Stimulated activated CD4-positive, alpha-beta T cell treated with anti-CD3 and anti-CD28 coated beads, Interleukin-15, amount 100 ng/mL, for 48 hours (primary cell): Measurements from ENCODE around the gene FHL2.

Experiments used
- DNase-seq, 2 donors: peaks; one replicate each; pipeline ENCODE4 v3.0.0-alpha.2; 2020; ENCODE audit warnings: low read depth in 2 of 2

The FHL2 gene

DNA sequence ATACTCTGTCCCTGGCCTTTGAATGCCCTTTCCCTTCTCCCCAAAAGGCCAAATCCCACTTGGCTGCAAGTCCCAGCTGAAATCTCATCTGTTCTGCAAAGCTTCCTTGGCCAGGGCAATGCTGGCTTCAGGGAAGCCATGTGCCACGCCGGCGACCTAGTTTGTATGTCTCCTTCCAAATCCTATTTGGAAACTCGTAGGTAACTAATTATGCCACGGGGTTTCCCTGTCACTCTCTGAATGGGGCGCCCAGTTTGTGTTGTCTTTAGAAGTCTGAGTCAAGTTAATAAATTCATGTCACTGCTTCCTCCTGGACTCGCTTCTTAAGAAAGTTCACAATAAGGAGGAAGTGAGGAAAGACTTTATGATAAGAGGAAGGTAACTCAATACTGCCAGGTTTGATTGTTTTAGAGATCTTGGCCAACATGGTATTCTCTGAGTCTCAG lies 19.1 kb downstream of the FHL2 start:
- no peak for DNase-seq

DNA sequence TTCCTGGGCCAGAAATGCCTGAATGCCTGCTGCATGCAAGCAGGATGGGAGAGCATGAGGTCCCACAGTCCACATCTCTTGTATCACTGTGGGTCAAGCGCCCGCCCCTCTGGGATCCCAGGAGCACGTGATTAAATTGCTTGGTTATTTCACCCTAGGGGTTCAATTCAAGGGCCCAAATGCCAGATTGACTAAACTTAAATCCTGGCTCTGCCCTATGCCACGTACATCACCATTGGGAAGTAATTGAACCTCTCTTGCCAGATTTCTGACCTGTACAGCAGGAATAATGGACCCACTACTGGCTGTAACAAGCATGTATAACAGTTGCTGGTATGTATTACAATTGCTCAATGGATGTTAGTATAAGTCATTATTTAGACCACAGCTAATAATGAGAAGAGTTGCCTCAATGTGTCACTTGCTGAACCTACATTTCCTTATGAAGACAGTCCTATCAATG lies 19.9 kb downstream of the FHL2 start:
- DNase-seq: no peak

DNA sequence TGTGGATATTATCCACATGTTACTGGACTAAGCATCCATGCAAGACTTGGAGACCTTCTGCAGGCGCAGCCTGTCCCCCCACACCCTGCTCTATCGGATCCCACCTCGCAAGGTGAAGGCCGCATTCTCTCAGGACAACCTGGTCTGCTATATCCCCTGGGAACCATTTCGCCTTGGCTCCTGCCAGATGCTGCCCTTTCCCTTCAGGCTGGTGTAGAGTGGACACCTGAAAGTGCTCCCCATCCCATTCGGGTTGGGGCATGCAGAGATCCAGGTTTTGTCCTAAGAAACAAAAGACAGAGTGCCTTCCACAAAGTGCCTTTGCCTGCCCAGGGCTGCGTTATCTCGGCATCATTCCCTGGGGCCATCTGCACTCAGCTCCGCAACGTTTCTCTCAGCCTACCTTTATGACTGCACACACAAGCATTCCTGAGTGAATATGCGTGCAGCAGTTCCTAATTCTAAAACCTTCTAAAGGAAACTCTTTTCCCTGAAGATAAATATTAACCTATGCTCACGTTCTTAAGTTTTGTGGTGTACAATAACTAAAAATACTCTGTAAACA lies 20.5 kb downstream of the FHL2 start:
- no peak for DNase-seq

DNA sequence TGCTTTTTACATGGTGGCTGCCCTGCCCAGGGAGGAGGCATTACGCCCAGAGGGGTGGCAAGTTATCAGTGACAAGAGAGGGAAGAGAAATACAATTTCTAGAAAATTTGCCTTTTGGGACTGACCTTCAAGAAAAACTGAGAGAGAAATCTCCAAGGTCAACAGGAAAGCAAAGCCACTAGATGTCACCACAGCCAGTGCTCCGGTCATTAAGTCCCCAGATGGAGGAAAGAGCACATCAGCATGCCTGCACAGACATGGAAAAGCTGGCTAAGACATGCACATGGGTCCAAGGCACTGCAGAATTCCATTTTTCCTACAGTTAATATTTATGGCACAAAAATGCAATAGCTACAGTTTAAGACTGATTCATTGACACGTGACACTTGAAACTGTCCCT lies 21.0 kb downstream of the FHL2 start:
- no peak for DNase-seq

DNA sequence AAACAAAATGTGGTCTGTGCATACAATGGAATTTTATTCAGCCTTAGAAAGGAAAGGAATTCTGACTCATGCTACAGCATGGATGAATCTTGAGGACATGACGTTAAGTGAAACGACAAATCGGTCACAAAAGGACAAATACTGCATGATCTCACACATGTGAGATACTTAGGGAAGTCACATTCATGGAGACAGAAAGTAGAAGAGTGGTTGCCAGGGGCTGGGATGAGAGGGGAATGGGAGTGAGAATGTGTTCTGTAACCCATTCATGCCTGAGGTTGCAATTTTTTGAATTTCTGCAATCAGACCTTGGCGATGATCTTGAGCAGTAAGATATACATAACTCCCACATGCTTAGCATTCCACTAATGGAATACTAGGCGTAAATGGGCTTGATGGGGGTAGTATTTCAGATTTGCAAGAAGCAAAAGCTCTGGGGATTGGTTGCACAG lies 22.0 kb downstream of the FHL2 start:
- no peak for DNase-seq

DNA sequence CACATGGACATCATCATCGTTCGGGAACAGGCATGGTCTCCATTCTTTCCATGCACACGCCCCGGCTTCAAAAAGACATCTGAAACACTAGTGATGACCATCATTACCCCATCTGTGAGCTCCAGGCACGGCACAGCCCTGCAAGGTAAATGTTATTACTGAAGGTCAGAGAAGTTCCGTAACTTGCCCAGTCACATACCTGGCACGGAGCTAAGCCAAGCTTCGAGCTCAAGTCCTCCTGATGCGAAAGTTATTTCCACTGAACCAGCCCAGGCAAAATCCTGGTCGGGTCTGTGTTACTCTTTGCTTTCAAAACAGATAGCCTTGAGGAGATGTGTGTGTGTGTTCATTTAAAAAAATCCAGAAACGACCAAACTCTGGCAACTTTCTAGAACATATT lies 22.8 kb downstream of the FHL2 start:
- no peak for DNase-seq

DNA sequence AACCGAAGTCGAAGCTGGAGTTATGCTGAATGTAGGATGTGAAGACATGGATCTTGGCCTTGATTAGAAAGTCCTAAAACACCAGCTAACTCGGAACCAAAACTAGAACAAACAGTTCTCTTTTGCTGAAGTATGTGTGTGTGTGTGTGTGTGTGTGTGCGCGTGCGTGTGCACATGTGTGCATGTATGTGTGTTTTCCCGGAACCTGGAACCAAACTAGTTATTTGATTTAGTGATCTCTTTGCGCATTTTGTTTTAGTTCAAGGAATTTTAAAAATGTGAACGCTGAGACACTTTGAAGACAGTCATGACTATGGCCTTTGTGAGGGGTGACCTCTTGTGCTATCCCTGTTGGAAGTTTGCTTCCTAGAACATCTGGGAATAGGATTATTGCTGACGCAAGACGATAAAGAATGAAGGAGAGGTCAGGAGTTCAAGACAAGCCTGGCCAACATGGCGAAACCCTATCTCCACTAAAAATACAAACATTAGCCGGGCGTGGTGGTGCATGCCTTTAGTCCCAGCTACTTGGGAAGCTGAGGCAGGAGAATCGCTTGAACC lies 23.8 kb downstream of the FHL2 start:
- DNase-seq: no peak

DNA sequence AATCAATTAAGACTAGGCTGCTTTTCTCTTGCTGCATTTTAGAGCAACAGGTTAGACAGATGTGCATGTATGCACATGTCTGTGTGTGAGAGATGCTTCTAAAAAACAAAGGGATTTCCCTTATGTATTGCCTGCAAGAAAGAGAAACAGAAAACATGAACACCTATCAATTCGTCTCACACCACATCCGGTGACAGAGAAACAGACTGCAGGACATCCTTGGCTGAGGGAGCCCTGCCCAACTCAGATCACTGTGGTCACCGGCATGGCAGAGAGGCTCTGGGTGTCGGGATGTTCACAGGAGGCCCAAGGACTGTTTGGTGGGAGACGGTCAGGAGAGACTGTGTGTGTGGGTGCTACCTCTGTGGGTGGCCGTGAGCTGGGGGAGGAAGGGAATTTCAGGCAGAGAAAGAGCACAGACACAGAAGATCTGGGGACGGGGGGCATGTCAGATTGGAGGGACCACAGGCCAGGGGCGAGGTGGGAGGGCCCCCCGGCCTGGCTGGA lies 24.9 kb downstream of the FHL2 start:
- DNase-seq: no peak

DNA sequence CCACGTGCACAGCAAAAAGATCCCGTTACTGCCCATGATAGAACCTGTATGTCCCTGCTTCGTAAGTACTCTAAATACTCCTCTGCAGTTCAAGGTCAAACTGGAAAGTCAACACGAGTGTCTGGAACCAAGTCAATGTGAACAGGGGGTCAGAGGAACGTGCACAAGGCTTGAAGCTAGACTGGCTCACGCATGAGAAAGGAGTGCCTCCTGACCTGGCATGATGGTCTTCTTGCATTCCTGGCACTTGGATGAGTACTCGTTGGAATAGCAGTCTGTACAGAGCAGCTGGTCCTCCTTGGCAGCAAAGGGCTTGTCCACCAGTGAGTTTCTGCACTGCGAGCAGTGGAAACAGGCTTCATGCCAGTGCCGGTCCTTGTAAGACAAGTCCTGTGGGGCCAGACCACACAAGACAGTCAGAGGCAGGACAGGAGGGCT lies 25.5 kb downstream of the FHL2 start:
- no peak for DNase-seq

DNA sequence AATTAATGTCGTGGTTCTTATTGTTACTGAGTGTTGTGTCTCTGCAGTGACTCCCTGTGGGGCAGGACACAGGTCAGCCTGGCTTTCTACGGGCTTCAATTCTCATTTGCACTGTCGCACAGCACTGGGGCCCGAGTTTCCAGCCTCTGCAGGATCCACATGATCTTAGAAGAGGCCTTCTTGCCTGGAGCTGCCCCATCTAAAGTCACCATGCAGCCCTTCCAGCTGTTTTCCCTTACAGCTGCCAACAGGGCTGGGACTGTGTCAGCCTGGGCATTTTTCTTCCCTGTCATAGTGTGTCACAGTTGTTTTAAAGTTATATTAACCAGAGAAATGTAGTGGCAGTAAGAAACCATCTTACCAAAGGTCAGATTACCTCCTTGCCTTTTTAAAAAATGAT lies 27.0 kb downstream of the FHL2 start:
- no peak for DNase-seq

DNA sequence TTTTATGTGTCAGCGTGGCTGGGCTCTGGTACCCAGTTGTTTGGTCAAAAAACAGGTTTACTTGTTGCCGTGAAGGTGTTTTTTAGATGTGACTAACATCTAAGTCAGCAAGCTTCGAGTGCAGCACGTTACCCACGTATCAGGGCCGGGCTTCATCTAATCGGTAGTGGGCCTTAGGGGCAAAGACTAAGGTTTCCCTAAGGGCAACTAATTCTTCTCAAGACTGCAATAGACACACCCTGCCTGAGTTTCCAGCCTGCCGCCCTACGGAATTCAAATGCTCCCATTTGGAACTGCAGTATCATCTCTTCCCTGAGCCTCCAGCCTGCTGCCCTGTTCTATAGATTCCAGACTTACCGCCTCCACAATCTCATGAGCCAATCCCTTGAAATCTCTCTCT lies 27.7 kb downstream of the FHL2 start:
- no peak for DNase-seq

DNA sequence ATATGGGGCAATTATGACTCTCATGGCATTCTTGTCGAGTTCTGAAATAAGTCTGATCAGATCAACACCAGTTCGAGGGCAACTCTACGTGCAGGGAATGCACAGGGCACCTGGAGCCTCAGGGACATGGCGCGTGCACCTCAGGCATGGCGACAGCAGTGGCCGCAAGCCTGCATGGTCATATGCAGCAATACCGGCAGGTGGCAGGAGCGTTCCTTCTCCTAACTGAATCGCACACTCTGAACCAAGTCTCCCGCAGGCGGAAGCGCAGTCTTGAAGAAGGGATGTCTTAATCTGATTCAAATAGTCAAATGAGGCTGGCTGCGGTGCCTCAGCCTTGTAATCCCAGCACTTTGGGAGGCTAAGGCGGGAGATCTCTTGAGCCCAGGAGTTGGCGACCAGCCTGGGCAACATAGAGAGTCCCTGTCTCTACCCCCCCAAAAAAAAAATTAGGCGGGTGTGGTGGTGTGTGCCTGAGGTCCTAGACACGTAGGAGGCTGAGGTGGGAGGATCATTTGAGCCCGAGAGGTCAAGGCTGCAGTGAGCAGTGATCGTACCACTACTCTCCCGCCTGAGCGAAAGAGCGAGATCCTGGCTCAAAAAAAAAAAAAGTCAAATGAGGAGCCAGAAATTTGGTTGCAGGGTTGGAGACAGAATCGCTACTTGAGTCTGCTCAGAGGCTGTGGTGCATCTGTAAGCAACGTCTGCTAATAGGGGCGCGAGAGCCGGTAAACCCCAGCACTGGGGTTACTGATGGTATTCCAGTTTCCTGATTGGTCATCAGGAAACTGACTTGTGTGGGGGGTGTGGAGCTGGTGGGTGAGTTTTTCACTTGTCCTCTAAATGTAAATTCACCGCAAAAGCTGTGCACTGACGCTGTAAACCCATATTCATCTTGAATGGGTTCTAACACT lies 28.8 kb downstream of the FHL2 start:
- peak; percentile 78 to 85 for DNase-seq

DNA sequence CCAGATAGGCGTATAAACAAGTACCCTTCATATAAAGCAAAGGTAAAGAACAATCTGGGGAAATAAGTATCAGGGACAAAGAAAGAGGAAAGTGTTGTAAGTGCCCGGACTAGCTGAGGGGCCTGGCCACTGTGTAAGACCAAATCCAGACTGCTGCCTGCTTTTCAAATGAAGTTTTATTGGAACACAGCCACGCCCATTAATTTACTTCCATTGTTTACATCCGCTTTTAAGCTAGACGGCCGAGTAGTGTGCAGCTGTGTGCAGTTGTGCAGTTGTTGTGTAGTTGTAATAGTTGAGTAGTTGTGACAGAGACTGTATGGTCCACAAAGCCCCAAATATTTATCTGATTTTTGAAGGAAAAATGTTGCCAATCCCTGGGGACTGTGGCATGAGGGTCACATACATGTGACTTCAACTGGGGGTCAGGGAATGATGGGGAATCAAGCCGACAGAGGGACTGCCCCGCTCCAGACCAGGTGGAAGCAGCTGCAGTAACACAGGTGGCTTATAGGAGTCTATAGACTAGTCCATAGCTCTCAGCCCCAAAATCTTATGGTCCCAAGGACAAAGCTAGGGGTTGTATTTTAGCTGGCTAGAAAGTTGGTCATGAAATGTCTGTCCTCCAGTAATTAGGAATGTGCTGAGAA lies 30.0 kb downstream of the FHL2 start:
- DNase-seq: no peak

DNA sequence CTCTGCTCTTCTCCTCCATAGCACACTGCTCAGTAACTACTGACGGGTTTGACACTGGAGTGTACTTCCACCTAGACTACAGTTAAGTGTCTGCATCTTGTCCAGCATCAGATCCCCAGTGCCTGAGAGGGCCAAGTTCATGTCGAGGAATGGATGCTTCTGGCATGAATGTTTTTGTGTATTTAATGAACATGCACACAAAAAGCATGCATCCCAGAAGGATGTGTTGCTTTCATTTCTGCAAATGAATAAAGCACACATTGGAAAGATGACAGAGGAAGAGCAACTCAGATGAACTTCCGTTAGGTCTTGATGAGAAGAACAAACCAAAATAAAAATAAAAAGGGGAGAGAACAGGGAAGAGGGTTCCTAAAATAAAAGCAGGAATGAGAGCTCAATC lies 33.6 kb downstream of the FHL2 start:
- no peak for DNase-seq

DNA sequence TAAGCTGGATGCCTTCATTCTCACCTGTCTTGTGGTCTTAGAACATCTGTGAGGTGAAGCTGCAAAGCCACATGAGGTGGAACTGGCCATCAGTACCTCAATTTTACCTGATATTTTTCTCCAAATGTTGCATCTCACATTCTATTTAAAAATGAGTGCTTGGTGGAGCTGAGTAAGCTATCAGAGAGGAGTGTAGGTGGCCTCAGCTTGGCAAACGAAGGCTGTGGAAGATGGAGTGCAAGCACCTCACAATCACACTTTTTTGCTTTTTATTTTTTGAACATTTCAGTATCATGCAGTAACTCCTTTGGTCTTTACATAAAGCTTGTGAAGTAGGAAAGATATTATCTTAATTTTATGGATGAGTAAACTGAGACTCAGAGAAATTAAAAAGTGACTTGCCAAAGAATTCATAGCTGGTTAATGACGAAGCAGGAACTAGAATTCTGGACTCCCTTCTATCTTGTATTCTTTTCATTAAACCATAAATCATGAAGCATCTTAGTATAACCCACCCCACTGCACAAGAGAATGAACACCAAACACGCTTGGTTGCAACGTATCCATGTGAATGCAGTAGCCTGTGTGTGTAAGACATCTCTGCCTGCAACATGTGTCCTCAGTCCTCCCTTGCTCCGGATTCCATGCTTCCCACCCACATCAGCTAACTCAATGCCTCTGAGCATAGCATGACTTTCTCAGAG lies 34.3 kb downstream of the FHL2 start:
- no peak for DNase-seq

DNA sequence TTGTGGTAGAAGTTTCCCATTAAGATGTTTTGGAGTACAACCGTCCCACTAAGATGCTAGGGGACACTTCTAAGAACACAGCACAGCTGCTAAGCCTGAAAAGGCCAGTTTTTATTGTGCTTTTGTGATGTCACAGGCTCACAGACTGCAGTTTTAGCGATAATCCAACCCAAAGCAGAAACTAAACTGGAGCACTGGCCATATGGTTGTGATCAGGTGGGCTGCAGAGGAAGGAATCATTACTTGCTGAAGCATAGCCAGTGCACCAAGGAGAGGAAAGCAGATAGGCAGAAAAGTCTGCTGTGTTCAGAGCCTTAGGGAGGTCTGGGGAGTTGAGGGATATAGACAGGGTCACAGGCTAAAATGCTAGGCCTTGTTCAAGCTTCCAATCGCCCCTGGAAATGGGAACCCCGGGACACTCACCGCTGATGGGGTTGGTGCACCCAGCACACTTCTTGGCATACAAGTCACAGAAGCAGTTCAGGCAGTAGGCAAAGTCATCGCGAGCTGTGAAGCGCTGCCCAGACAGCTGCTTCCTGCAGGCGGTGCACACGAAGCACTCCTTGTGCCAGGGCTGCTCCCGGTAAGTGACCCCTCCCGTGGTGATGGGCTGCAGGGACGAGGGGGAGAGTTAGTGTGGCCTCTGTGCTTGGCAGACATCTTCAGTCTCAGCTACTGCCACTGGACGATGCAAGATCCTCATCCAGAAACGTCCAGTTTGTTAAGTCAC lies 35.8 kb downstream of the FHL2 start:
- DNase-seq: no peak

DNA sequence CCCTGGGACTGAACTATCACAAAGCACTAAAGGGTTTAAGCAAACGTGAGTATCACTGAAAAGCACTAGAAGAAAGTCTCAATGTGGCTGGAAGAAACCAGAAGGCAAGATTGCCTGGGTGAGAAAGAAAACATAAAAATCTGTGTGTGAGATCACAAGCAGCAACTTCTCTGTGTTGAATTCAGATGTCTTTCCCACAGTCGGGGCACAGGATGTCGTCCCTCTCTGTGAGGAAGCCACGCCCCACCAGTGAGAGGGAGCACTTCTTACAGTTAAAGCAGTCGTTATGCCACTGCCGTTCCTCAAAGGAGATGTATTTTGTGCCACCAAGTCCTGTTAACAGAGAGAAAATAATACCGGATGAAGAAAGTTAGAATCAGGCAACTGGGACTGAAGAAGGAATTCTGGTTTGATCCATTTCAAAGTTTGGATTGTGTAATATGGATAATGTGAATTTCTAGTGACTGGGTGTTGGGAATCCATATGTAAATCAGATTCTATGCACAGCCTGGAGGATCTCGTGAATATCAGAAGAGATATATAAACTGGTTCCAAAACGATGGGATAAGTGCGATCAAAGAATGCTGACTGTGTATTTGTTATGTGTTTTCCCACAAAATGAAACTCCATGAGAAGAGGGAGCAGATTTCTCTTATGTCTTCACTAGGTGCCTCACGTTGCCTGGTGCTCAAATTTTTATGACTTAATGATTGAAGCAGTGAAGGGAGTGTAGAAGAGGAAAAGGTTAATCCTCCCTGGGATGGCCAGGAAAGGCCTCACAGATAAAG lies 37.6 kb downstream of the FHL2 start:
- no peak for DNase-seq

DNA sequence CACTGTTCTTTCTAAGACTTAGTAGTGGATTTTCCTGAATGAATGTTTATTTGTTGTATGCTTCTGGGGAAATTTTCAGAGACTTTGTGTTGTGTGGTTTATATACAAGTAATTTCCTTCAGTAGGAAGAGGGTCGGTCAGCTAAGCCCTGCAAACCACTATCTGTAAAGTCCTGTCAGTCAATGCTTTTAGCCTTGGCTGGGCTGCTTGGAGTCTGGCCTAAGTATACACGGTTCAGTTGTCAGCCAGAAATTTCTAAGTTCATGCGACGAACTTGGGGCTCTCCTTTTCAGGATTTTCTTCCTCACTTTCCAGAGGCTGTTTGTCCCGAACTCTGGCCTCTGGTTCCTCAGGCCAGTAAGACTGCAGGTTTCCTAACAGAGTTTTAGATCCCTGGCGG lies 40.3 kb downstream of the FHL2 start:
- no peak for DNase-seq

DNA sequence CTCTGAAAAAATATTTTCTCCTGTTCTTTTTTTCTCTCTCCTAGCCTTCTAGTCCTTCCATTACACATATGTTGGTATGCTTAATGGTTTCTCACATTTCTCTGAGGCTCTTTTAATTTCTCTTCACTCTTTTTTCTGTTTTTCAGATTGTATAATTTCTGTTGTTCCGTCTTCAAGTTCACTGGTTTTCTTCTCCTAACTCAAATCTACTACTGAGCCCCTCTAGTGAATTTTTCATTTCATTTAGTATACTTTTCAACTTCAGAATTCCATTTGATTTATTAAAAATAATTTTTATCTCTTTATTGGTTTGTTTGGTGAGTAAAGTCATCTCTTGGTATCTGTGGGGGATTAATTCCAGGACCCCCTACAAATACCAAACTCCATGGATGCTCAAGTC lies 41.7 kb downstream of the FHL2 start:
- no peak for DNase-seq
